HG03039 (cell line): ENCODE data around the gene RHBDD3.

Experiments
- ATAC-seq: cut with Tn5 transposase; IDR thresholded peaks from one replicate; pipeline ENCODE4 v1.9.1; 2021; ENCODE audit warnings: mild to moderate bottlenecking, moderate library complexity; ENCODE audit not compliant: unreplicated experiment

RHBDD3 gene

DNA sequence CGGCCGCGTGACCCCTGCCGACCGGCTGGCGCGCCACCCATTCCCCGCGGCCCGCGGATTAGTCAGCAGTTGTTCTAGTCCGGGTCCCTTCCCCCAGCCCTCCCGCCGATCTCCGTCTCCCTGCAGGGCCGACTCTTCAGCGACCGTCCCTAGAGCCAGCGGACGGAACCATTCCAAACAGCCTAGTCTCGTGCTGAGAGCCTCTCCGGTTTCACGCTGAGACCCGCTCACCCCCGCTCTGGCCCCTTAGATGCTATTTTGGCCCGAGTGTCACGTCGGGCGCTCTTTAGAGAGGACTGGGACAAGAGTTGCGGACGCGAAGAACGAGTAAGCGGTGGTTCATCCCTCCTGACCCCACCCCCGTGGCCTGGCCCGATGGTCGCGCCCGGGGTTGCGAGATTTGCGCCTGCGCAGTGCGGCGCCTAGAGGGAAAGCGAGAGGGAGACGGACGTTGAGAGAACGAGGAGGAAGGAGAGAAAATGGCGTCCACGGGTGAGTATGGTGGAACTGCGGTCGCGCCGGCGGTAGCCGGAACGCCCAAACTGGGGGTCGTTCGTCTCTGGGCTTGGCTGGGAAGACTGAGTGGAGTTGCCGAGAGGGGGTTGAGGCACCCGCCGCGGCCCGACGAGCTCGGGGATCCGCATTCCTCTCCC lies at the start of gene RHBDD3, which contains the start of gene EWSR1:
Gene RHBDD3 (minus strand): TSS at position 124 of the 653 bp plus-strand sequence. CDS start 2,355 bp downstream, outside the sequence.
Gene EWSR1 (plus strand): TSS at position 411 of the 653 bp plus-strand sequence. CDS start 69 bp downstream, at position 480.
- ATAC-seq = peak; percentile 74

DNA sequence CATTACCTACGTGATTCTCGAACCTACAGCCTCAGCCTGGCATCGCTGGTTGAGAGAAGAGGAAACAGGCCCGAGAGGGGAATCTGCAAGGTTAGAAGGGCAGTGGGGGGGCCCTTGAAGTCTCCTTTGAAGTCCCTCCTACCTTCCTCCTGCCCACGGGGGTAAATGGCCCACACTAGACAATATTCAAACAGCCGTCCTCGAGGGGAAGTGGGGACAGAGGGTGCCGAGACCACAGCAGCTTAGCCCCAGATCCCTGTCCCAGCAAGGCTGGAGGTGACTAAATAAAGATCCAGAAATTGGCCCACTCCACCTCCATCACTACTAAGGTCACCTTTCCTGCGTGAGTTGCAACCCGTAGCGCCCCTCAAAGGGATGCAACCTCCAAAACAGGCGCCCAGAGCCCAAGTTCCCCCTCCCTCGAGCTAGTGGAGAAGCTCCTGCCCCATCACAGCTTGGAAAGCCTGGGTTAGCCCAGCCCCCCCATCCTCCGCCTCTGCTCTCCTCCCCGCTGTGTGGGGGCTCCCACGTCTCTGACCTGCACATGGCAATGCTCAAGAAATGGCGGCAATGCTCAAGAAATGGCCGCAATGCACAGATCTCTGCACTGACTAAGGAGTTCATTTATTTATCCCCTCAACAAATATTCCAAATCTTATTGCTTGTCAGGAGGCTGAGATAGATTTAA lies 48.5 kb upstream of the RHBDD3 start:
- no peak for ATAC-seq

DNA sequence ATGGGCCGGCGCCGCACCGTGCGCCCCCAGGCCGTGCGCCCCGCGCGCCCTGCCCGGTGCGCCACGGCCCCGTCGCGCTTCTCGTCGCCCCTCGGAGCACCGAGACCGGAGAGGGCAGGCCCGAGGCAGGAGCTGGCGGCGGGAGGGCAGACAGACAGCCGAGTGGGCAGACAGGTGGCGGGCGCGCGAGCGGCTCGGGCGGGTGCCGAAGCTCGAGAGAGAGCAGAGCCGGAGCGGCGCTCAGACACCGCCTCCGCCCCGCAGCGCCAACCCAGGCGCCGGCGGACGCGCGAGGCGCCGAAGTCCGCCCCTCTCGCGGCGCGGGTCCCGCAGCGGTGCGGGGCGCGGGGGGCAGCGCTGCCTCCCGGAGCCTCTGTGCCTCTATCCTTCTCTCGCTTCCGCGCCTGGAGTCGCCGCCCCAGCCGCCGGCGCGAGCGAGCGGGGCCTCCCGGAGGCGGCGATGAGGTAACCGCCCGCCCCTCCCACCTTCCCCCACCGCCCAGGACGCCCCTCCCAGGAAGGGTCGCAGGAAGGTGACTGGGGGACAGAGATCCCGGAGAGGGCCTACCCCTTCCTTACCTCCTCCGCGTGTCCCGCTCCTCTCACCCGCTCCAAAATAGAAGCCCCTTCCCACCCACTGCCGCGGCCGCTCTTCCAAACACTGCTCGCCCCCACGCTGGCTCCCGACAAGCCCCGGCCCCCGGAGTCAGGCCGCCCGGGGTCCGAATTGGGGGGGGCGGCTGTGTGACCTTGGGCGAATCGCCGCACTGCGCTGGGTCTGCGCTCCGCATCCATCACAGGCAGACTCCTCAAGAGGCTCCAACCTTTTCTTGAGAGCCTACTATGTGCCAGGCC lies 47.7 kb upstream of the RHBDD3 start, which contains the start of gene RASL10A:
Gene RASL10A (minus strand): TSS at position 412 of the 855 bp plus-strand sequence. CDS start 451 bp downstream, outside the sequence.
- no peak for ATAC-seq

DNA sequence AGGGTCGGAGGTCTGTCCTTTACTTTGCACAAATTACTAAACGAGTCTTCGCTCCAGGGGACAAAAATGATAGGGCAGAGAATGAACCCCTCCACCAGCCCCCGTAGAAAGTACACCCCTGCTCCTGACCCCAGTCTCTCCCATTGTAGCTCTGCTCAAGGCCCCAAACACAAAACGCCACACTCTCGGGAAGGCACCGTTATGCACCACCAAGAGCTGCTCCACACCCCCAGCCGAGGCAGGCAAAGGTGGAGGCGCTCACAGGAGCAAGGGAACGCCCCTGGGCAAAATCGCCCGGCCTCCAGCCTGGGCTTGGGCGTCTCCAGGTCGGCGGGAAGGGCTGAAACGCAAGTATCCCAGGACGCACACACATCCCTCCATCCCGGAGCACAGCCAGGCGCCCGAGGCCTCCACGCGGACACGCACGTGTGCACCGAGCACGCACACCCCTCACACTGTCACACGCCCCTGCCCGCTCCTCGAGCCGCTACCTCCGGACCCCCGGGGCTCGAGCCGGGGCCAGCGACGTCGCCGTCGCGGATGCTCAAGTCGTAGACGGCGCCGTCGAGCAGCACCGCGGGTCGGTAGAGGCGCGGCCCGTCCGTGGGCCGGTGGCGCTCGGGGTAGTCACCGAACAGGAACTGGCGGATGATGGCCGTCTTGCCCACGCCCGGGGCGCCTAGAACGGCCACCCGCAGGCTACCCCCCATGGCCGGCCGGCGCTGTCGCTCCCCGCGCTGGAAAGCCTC lies 46.9 kb upstream of the RHBDD3 start:
- no peak for ATAC-seq

DNA sequence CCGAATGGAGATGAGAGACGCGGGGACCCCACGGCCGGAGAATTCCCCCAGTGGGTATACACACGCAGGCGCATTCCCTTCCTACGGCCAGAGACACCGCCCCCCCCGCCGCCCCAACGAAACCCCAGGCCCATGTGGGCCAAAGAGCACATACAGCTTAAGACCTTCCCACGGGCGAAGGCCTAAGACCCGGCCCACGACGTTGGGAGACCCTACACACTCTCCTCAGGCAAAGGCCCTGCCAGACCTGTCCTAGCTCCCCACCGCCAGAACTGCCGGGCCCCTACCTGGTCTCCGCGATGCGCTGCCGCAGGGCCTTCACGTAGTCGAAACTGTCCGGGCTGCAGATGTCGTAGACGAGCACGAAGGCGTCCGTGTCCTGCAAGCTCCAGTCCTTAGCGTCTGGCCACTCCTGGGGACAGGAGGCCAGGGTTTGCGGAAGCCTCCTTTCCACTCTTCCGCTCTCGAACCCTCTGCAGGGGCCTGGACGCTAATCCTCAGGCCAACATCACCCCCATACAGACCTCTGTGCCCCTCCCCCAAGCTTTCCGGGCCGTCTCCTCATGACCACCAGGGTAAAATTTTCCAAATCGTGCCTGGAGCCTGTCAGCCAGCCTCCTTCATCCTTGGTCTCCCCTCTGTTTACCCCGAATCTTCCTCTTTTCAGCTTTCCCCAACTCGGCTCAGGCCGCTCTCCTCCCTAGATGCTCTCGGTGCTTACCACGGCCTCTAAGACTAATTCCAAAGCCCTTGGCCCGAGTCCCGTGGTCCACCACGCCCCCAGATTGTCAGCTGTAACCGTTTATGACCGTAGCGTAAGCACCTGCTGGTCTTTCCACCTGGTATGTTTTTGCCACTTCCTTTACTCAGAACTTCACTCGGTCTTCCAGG lies 46.0 kb upstream of the RHBDD3 start:
- no peak for ATAC-seq

DNA sequence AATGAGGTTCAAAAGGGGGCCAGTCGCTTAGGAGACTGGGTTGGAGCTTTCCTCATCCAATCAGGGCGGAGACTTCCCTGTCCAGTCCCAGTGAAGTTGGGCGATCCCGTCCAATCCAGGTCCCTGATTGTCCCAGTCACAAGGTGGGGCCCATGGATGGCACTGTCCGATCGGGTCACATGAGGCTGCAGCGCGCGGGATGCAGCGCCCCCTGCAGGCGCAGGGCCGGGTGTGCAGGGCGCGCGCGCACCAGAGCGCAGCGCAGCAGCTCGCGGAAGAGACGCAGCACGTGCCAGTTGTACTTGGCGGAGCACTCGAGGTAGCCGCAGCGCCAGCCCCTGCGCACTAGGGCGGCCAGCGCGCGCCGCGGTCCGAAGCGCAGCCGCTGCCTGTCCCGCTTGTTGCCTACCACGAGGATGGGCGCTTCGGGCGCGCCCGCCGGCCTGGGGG lies 45.4 kb upstream of the RHBDD3 start:
- ATAC-seq = no peak

DNA sequence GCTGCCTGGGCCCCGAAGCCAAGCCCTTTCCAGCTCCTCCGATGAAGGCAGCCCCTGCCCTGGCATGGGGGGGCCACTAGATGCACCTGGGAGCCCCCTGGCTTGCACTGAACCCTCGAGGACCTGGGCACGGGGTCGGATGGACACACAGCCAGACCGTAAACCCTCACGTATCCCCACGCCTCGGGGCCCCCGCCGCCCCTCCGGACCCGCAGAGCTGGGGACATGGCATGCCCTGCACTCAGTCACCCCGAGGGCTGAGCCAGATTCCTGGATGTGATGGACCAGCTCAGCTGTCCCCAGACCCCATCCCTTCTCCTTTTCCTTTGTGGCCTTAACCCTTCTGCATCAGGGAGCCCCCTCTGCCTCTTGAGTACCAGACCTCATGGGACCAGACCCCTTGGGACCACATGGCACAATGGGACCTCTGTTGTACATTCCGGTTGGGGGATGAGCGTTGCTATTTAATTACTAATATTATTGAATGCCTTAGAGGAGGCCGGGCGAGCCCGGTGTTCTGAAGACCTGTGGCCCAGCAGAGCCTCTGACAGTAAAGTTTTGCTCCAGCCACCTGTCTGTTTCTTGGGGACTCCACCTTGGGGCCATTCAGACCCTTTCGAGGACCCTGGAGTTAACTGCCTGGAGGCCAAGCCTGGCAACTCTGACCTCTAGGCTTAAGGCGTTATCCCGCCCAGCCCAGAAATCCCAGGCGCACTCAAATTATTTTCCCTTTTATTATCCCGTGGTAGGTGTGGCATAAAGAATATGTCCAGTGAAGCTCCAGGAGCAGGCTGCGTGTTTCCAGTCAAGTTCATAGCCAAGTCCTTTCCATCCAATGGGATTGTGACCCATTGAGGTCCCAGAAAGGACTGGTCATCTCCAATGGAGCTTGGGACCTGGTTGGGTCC lies 44.7 kb upstream of the RHBDD3 start:
- ATAC-seq = no peak

DNA sequence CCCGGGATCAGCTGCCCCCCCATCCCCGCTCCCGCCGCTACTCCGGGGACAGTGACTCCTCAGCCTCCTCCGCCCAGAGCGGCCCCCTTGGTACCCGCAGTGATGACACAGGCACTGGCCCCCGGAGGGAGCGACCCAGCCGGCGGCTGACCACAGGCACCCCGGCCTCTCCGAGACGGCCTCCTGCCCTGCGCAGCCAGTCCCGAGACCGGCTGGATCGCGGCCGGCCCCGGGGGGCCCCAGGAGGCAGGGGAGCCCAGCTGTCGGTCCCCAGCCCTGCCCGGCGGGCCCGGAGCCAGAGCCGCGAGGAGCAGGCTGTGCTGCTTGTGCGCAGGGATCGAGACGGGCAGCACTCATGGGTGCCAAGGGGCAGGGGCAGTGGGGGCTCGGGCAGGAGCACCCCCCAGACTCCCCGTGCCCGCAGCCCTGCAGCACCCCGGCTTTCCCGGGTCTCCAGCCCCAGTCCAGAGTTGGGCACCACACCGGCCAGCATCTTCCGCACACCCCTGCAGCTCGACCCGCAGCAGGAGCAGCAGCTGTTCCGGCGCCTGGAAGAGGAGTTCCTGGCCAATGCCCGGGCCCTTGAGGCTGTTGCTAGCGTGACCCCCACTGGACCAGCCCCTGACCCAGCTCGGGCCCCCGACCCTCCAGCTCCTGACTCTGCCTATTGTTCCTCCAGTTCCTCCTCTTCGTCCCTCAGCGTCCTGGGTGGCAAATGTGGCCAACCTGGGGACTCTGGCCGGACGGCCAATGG lies 43.9 kb upstream of the RHBDD3 start:
- no peak for ATAC-seq

DNA sequence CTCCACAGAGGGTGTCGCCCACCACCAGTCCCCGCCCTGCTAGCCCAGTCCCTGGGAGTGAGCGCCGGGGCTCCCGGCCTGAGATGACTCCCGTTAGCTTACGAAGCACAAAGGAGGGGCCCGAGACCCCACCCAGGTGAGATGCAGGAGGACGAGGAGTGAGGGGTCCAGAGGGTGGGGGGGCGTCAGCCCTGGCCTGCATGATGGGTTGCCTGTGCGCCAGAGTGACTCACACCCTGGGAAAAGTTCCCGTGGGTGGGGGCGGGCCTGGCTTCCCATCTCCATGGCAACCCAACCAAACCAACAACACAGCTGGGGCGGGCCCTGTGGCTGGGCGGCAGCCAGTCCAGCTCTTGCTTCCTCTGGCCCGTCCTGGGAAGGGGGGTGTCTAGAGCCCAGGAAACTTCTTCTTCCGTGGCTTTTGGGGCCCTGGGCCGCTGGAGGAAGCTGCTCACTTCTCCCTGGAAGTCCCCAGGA lies 43.1 kb upstream of the RHBDD3 start:
- ATAC-seq = no peak

DNA sequence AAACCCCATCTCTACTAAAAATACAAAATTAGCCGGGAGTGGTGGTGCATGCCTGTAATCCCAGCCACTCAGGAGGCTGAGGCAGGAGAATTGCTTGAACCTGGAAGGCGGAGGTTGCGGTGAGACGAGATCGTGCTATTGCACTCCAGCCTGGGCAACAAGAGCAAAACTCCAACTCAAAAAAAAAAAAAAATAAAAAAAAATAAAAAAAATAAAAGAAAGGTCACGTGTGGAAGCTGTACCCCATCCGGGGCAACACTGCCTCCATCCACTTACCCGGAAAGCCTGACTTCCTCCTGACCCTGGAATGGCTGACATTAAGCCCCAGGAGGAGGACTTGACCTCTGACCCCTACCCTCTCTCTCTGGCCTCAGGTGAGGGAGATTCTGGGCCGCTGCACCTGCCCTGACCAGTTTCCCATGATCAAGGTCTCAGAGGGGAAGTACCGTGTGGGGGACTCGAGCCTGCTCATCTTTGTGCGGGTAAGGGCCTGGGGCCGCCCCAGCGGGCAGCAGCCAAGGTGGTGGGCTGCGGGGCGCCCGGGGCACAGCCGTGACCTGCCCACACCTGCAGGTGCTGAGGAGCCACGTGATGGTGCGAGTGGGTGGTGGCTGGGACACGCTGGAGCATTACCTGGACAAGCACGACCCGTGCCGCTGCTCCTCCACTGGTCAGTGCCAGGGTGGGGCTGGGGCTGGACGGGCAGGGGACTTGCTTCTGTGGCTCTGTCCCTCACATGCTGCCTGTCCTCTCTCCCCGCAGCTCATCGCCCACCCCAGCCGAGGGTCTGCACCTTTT lies 42.5 kb upstream of the RHBDD3 start:
- no peak for ATAC-seq

DNA sequence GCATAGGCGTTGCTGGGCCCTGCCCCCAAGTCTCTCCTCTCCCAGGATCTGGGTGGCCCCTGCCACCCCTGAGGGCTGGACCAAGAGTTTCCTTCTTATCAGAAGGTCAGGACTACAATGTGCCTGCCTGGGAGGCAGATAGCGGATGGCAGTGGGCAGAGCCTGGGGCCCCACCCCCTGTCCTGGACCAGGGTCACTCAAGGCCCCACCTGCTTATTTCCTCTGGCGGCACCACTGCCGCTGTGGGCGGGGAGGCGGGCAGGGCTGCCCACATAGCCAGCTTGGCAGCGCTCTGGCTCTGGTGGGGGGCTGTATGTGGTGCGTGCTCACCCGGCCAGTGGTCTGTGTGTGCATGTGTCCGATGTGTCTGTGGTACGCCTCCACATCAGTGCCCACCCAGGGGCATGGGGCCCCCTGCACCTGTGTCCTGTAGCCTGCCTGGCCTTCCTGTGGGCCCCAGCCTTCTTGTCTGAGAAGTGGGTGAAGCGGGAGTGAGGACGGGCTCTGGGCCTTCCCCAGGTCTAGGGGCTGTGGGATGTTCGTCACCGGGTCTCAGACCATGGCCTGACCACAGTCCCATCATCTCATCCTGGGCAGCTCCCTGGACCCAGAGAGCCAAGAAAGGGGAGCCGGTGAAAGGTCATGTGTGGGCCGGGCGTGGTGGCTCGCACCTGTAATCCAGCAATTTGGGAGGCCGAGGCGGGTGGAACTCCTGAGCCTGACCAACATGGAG lies 41.7 kb upstream of the RHBDD3 start:
- no peak for ATAC-seq

DNA sequence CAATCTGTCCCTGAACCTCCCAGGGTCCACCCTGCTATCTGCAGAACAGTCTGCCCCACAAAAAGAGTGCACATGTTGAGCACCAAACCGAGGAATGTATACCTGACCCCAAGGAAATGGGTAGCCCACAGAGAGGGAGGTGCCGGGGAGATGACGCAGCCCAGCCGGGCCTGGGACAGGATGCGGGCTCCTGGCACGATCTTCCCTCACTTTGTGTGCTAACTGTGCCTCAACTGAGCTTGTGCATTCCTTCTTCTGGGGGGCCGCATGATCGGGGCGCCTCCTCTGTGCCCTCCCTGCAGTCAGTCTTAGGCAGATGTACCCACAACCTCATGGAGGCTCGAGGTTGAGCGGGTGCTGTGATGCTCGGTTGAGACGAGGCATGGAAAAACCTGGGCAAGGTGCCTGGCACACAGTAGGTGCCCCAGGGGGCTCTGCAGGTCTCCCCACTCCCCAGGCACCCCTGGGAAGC lies 41.0 kb upstream of the RHBDD3 start:
- ATAC-seq = no peak

DNA sequence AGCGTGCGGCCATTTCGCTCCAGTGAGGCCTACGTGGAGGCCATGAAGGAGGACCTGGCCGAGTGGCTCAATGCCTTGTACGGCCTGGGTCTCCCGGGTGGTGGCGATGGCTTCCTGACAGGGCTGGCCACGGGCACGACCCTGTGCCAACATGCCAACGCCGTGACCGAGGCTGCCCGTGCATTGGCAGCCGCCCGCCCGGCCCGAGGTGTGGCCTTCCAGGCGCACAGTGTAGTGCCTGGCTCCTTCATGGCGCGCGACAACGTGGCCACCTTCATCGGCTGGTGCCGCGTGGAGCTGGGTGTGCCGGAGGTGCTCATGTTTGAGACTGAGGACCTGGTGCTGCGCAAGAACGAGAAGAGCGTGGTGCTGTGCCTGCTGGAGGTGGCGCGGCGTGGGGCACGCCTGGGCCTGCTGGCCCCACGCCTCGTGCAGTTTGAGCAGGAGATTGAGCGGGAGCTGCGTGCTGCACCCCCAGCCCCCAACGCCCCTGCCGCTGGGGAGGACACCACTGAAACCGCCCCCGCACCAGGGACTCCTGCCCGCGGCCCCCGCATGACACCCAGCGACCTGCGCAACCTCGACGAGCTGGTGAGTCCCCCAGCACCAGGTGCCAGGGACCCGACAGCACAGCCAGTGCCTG lies 40.5 kb upstream of the RHBDD3 start:
- ATAC-seq = no peak

DNA sequence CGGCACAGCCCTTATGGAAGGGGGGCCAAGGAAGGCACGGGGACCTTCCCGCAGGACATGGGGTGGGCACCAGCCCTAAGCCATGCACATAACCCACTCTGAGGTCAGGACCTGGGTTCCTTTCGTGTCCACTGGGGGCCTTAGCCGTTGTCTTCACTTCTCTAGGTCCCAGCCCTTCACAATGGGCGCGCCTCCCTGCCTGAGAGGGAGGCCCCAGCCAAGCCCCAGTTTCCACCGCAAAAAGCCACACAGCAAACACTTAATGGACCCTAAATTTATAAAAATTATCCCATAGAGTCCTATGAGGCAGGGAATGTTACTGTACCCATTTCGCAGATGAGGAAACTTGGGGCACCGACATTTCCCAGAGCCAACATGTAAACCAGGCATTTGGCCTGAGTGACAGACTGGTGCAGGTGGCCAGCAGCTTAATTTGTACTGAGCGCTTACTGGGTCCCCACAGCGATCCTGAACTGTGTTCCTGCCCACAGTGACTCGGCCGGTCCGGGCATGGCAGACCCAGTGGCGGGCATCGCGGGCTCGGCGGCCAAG lies 39.9 kb upstream of the RHBDD3 start:
- ATAC-seq = no peak

DNA sequence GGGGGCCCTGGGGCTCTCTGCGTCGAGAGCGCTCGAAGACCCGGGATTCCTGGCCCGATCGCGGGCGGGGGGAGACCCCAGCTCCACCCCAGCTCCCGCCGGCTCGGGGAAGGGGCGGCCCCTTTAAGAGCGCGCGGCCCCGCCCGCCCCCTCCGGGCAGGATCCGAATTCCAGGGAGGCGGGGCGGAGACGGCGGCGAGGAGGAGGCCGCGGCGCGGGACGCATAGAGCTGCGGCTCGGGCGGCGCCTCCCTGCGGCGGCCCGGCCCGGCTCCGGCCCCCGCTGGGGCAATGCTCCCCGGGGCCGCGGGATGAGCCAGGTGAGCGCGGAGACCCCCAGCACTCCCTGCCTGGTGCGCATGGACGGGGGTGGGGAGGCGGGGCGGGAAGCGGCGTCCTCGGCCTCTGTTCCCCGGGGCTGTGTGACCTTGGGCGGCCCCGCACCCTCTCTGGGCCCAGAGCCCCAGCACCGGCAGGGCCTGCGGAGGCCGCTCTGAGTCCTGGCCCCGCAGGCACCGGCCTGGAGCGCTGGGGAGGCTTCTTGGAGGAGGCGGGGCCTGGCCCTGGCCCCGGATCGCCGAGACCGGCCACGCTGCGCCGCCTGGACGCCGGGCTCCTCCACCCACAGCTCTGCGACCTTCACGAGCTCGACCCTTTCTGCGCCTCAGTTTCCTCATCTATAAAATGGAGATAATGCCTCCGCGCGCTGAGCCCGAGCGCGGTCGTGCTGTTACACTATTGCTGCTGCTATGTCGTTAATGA lies 39.2 kb upstream of the RHBDD3 start:
- ATAC-seq = no peak
